Neural cell (in vitro differentiated cells): ENCODE results near the gene FZD8. TPM values are rescaled to one million over a fixed set of nuclear protein-coding genes. Genes with fewer than 3 reads are reported as not detected.

Experiments used
- H2AFZ ChIP-seq: fragments of 200-600, 300-800 bp; sonication (generic), shearing (Covaris generic); 2 replicates; pipeline ENCODE4 v1.6.0; 2014; ENCODE audit warnings: low read depth, mild to moderate bottlenecking, antibody characterized with exemption, low read length, moderate library complexity
- H3F3A ChIP-seq: fragments of 200-600 bp; shearing (Covaris generic); 2 replicates; pipeline ENCODE4 v1.6.1; 2016; ENCODE audit warnings: mild to moderate bottlenecking, moderate library complexity, mixed read lengths, antibody characterized with exemption, low read length; ENCODE audit not compliant: insufficient read depth, poor library complexity, severe bottlenecking
- H3K27ac ChIP-seq: fragments of 200-600, 300-800 bp; sonication (generic), shearing (Covaris generic); 2 replicates; pipeline ENCODE4 v1.5.1; 2014; ENCODE audit warnings: mild to moderate bottlenecking, low read length, moderate library complexity
- H3K27me3 ChIP-seq: fragments of 300-800, 200-600 bp; sonication (generic), shearing (Covaris generic); 2 replicates; pipeline ENCODE4 v1.6.0; 2014; ENCODE audit warnings: mild to moderate bottlenecking, low read depth, low read length, moderate library complexity; ENCODE audit not compliant: insufficient read depth
- H3K36me3 ChIP-seq: fragments of 300-800, 200-600 bp; sonication (generic), shearing (Covaris generic); 2 replicates; pipeline ENCODE4 v1.5.1; 2014; ENCODE audit warnings: mild to moderate bottlenecking, antibody characterized with exemption, low read length, moderate library complexity; ENCODE audit not compliant: insufficient read depth
- H3K4me2 ChIP-seq: fragments of 300-800, 200-600 bp; sonication (generic), shearing (Covaris generic); 2 replicates; pipeline ENCODE4 v1.6.0; 2014; ENCODE audit warnings: mild to moderate bottlenecking, low read length
- H3K4me3 ChIP-seq: fragments of 300-800, 200-600 bp; sonication (generic), shearing (Covaris generic); 2 replicates; pipeline ENCODE4 v1.5.1; 2014; ENCODE audit warnings: mild to moderate bottlenecking, low read length, moderate library complexity
- H3K79me2 ChIP-seq: fragments of 200-600 bp; shearing (Covaris generic); replicated peaks from 2 replicates; pipeline ENCODE4 v1.6.0; 2014; ENCODE audit warnings: mild to moderate bottlenecking, low read length, moderate library complexity; ENCODE audit not compliant: insufficient read depth
- H3K9ac ChIP-seq: fragments of 300-800, 200-600 bp; sonication (generic), shearing (Covaris generic); 2 replicates; pipeline ENCODE4 v1.6.1; 2016; ENCODE audit warnings: mild to moderate bottlenecking, low read length, mixed read lengths
- H3K9me2 ChIP-seq: fragments of 200-600 bp; shearing (Covaris generic); 2 replicates; pipeline ENCODE4 v1.6.1; 2016; ENCODE audit warnings: mild to moderate bottlenecking, low read length, mixed read lengths; ENCODE audit not compliant: insufficient read depth
- H3K9me3 ChIP-seq: fragments of 200-600, 300-800 bp; sonication (generic), shearing (Covaris generic); 2 replicates; pipeline ENCODE4 v1.6.1; 2016; ENCODE audit warnings: mild to moderate bottlenecking, mixed run types, low read length, moderate library complexity, mixed read lengths
- H4K20me1 ChIP-seq: fragments of 200-600 bp; shearing (Covaris generic); 2 replicates; pipeline ENCODE4 v1.6.1; 2016; ENCODE audit warnings: mild to moderate bottlenecking, mixed run types; ENCODE audit not compliant: insufficient read depth
- EP300 ChIP-seq: fragments of 450-650 bp; conservative IDR thresholded peaks from 2 replicates; pipeline ENCODE4 v1.6.1; 2014; ENCODE audit warnings: antibody characterized with exemption, mild to moderate bottlenecking, moderate library complexity; ENCODE audit not compliant: poor library complexity, severe bottlenecking
- EZH2 ChIP-seq: fragments of 200-600, 300-800 bp; shearing (Covaris generic), sonication (generic); IDR thresholded peaks from 2 replicates; pipeline ENCODE4 v1.6.1; 2014; ENCODE audit warnings: antibody characterized with exemption, low read length, borderline replicate concordance, mild to moderate bottlenecking; ENCODE audit not compliant: insufficient read depth, poor library complexity, severe bottlenecking
- MXI1 ChIP-seq: fragments of 450-650 bp; conservative IDR thresholded peaks from 2 replicates; pipeline ENCODE4 v1.6.1; 2014; ENCODE audit warnings: antibody characterized with exemption, mild to moderate bottlenecking; ENCODE audit not compliant: poor library complexity, severe bottlenecking
- POLR2AphosphoS5 ChIP-seq: IDR thresholded peaks from 2 replicates; pipeline ENCODE4 v1.6.1; 2012
- RAD21 ChIP-seq: fragments of 450-650 bp; conservative IDR thresholded peaks from 2 replicates; pipeline ENCODE4 v1.6.1; 2014; ENCODE audit warnings: antibody characterized with exemption, mild to moderate bottlenecking, moderate library complexity
- SMC3 ChIP-seq: fragments of 450-650 bp; conservative IDR thresholded peaks from 2 replicates; pipeline ENCODE4 v1.6.1; 2014; ENCODE audit warnings: antibody characterized with exemption, mild to moderate bottlenecking, moderate library complexity; ENCODE audit not compliant: poor library complexity
- TAF1 ChIP-seq: IDR thresholded peaks from 2 replicates; pipeline ENCODE4 v1.6.1; 2012; ENCODE audit warnings: low read depth
- polyA plus RNA-seq: library from polyadenylated mRNA; depleted of rRNA; stranded (reverse); fragments of >200 nt; gene quantifications from 2 replicates; pipeline ENCODE4 v1.2.3, GENCODE V29; 2014
- TF ChIP-seq, protein P1 (sequence below): IDR thresholded peaks from 2 replicates; pipeline ENCODE4 v1.6.1; 2012; ENCODE audit warnings: borderline replicate concordance
- TF ChIP-seq, protein P2 (sequence below): fragments of 450-650 bp; IDR thresholded peaks from 2 replicates; pipeline ENCODE4 v1.5.1; 2014; ENCODE audit warnings: antibody characterized with exemption, mild to moderate bottlenecking, moderate library complexity; ENCODE audit not compliant: poor library complexity, severe bottlenecking

FZD8 gene
- polyA plus RNA-seq, 1 donor from 2014 or later, result 1.6 TPM

DNA sequence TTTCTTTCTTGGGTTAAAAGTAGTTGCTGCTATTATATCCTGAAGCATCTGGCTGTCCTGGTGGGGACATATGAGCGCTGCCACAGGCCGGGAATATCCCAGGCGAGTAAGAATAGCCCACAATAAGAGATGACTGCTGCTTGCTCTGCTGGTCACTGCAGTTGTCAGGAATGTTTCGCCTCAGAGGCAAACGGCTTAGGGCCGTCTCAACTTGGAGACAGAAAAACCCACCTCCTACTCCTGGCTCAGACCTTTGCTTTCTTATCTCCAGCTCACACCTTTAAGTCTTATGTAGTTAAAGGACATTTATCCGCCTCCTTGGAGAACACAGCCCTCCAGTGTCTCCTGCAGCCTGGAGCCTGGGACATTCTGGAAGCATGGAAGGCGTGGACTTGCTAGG is 36.9 kb downstream of the FZD8 start, which contains the start of gene GJD4:
Gene GJD4 (plus strand): TSS at position 151 of the 400 bp plus-strand sequence. CDS start 227 bp downstream, at position 378.
- no peak within 1 kb of the TSS for H3K4me2 ChIP-seq
- H3K79me2 ChIP-seq, result no peaks in the 10 kb centered on the region
- no peak within 1 kb of the TSS for H3K4me3 ChIP-seq
- no peaks in the 10 kb centered on the region for H3K9me2 ChIP-seq
- H3K36me3 ChIP-seq, result no peaks in the 10 kb centered on the region
- TF ChIP-seq TAF1 (no peak), MXI1 (no peak), EZH2 (no peak), EP300 (no peak), RAD21 (no peak), SMC3 (no peak), POLR2AphosphoS5 (no peak)
- TF ChIP-seq, protein P1, sequence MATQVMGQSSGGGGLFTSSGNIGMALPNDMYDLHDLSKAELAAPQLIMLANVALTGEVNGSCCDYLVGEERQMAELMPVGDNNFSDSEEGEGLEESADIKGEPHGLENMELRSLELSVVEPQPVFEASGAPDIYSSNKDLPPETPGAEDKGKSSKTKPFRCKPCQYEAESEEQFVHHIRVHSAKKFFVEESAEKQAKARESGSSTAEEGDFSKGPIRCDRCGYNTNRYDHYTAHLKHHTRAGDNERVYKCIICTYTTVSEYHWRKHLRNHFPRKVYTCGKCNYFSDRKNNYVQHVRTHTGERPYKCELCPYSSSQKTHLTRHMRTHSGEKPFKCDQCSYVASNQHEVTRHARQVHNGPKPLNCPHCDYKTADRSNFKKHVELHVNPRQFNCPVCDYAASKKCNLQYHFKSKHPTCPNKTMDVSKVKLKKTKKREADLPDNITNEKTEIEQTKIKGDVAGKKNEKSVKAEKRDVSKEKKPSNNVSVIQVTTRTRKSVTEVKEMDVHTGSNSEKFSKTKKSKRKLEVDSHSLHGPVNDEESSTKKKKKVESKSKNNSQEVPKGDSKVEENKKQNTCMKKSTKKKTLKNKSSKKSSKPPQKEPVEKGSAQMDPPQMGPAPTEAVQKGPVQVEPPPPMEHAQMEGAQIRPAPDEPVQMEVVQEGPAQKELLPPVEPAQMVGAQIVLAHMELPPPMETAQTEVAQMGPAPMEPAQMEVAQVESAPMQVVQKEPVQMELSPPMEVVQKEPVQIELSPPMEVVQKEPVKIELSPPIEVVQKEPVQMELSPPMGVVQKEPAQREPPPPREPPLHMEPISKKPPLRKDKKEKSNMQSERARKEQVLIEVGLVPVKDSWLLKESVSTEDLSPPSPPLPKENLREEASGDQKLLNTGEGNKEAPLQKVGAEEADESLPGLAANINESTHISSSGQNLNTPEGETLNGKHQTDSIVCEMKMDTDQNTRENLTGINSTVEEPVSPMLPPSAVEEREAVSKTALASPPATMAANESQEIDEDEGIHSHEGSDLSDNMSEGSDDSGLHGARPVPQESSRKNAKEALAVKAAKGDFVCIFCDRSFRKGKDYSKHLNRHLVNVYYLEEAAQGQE, result no peak
- TF ChIP-seq, protein P2, sequence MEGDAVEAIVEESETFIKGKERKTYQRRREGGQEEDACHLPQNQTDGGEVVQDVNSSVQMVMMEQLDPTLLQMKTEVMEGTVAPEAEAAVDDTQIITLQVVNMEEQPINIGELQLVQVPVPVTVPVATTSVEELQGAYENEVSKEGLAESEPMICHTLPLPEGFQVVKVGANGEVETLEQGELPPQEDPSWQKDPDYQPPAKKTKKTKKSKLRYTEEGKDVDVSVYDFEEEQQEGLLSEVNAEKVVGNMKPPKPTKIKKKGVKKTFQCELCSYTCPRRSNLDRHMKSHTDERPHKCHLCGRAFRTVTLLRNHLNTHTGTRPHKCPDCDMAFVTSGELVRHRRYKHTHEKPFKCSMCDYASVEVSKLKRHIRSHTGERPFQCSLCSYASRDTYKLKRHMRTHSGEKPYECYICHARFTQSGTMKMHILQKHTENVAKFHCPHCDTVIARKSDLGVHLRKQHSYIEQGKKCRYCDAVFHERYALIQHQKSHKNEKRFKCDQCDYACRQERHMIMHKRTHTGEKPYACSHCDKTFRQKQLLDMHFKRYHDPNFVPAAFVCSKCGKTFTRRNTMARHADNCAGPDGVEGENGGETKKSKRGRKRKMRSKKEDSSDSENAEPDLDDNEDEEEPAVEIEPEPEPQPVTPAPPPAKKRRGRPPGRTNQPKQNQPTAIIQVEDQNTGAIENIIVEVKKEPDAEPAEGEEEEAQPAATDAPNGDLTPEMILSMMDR, result no peak
- H2AFZ ChIP-seq, result no peak within 1 kb of the TSS
- no peak within 1 kb of the TSS for H3K27ac ChIP-seq
- H4K20me1 ChIP-seq, result no peaks in the 10 kb centered on the region
- H3K9ac ChIP-seq, result no peak within 1 kb of the TSS
- H3F3A ChIP-seq, result no peaks in the 10 kb centered on the region
- no peaks in the 10 kb centered on the region for H3K27me3 ChIP-seq
- no peaks in the 10 kb centered on the region for H3K9me3 ChIP-seq

- H3K27me3 ChIP-seq, result no peaks in the 10 kb centered on the region
- no peak overlapping the region for H3K27ac ChIP-seq
- no peaks in the 10 kb centered on the region for H3K36me3 ChIP-seq
- no peak overlapping the region for H3K4me3 ChIP-seq
- H2AFZ ChIP-seq, result no peak overlapping the region
- TF ChIP-seq EP300 (no peak), POLR2AphosphoS5 (no peak), RAD21 (no peak), TAF1 (no peak), SMC3 (no peak), MXI1 (no peak), EZH2 (no peak)
- TF ChIP-seq, protein P1, result no peak
- TF ChIP-seq, protein P2, result no peak
- H3K9me2 ChIP-seq, result no peaks in the 10 kb centered on the region
- H3K4me2 ChIP-seq, result no peak overlapping the region
- no peaks in the 10 kb centered on the region for H3F3A ChIP-seq
- H4K20me1 ChIP-seq, result no peaks in the 10 kb centered on the region
- H3K9ac ChIP-seq, result no peak overlapping the region
- no peaks in the 10 kb centered on the region for H3K9me3 ChIP-seq
- H3K79me2 ChIP-seq, result no peaks in the 10 kb centered on the region
Measured at GRCh38 chr10:35600193-35600592, 41.9 kb downstream of the FZD8 start.
